Activated CD4-positive, alpha-beta T cell treated with anti-CD3 and anti-CD28 coated beads, Interleukin-2, amount 10 ng/mL, durations not matched to agents 24 days and 14 days (primary cell): Measurements from ENCODE around the gene TOP3A. TPM values are rescaled to one million over a fixed set of nuclear protein-coding genes. Genes with fewer than 3 reads are reported as not detected.

Experiments used
- DNase-seq: peaks from one replicate; pipeline ENCODE4 v3.0.0; 2022
- H3K27ac Mint-ChIP-seq: one replicate; pipeline ENCODE4 v1.8.0; 2022; ENCODE audit warnings: mild to moderate bottlenecking, mixed read lengths
- H3K27me3 Mint-ChIP-seq: one replicate; pipeline ENCODE4 v1.8.0; 2022; ENCODE audit warnings: mixed read lengths
- H3K36me3 Mint-ChIP-seq: one replicate; pipeline ENCODE4 v1.8.0; 2022; ENCODE audit warnings: low read depth, mild to moderate bottlenecking, mixed read lengths
- H3K4me1 Mint-ChIP-seq: one replicate; pipeline ENCODE4 v1.8.0; 2021; ENCODE audit warnings: mixed read lengths
- H3K4me3 Mint-ChIP-seq: one replicate; pipeline ENCODE4 v1.8.0; 2022; ENCODE audit warnings: mild to moderate bottlenecking, moderate library complexity, mixed read lengths
- H3K9me3 Mint-ChIP-seq: one replicate; pipeline ENCODE4 v1.8.0; 2021; ENCODE audit warnings: mixed read lengths
- intact Hi-C: fragments of 100-400 bp; cut with micrococcal nuclease; formaldehyde crosslinking; loops from one replicate; pipeline ENCODE4 v1.15.1; 2023
- total RNA-seq: library from RNA; stranded (reverse); gene quantifications from 2 replicates; pipeline ENCODE4 v1.2.3, GENCODE V29; 2022

TOP3A gene
- total RNA-seq, 1 donor from 2014 or later = 88.2 TPM

DNA sequence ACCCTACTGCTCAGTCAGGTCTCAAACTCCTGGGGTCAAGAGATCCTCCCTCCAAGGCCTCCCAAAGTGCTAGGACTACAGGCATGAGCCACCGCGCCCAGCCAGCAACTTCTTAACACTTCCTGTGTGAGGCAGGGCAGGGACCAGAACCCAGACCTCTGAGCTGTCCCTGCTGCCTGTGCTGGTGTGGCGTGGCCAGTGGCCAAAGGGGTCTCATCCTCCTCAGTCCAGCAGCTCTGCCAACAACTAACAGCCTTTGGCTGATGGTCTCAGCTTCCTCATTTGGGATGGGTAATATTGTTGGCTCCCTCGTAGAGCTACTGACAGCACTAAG is 90.8 kb downstream of the TOP3A start:
- peaks cover 19% of the 10 kb centered on the region for H3K4me1 Mint-ChIP-seq
- H3K27ac Mint-ChIP-seq = no peak overlapping the region
- H3K36me3 Mint-ChIP-seq = peaks cover 3% of the 10 kb centered on the region
- H3K9me3 Mint-ChIP-seq = no peaks in the 10 kb centered on the region
- intact Hi-C loops = no loop called here
- no peak for DNase-seq
- no peak overlapping the region for H3K4me3 Mint-ChIP-seq
- H3K27me3 Mint-ChIP-seq = peaks cover 2% of the 10 kb centered on the region

Other genes with a start within 250 kb of the TOP3A start
- 60.8 and 64.3 TPM in 2 replicates for gene DRG2, start 227.0 kb downstream of the TOP3A start, total RNA-seq
- 0.38 and 0.70 TPM in 2 replicates for gene MYO15A, start 206.2 kb downstream of the TOP3A start, total RNA-seq
- gene ALKBH5, start 131.2 kb downstream of the TOP3A start, total RNA-seq = 158 and 162 TPM in 2 replicates
- gene LLGL1, start 89.4 kb downstream of the TOP3A start, total RNA-seq = 23.1 and 23.5 TPM in 2 replicates
- 266 and 275 TPM in 2 replicates for gene FLII, start 56.3 kb downstream of the TOP3A start, total RNA-seq
- 4.3 and 6.0 TPM in 2 replicates for gene MIEF2, start 54.3 kb downstream of the TOP3A start, total RNA-seq
- gene SMCR8, start 299 bp upstream of the TOP3A start, total RNA-seq = 17.3 and 17.7 TPM in 2 replicates
- gene SHMT1, start 48.6 kb upstream of the TOP3A start, total RNA-seq = 58.3 and 62.1 TPM in 2 replicates
- gene EVPLL, start 62.8 kb upstream of the TOP3A start, total RNA-seq = not detected in 2 replicates
- not detected in 2 replicates for gene LGALS9C, start 161.8 kb upstream of the TOP3A start, total RNA-seq